Heart left ventricle (tissue), 13 donors: ENCODE data around the gene SYNPO2.

Experiments
- POLR2A ChIP-seq, 2 donors: fragments of 450-650 bp; IDR thresholded peaks; one replicate each; pipeline ENCODE4 v1.6.1; 2017; ENCODE audit warnings: antibody characterized with exemption in 2 of 2, mild to moderate bottlenecking in 2 of 2, moderate library complexity in 2 of 2
- TF ChIP-seq, protein P1 (sequence below), 12 donors: fragments of 200-600 bp; sonication (generic) in 4 of 12; IDR thresholded peaks; one replicate each; pipeline versions ENCODE4 v1.5.0 to v1.8.0; 2018 to 2022; ENCODE audit warnings: antibody characterized with exemption in 12 of 12, mild to moderate bottlenecking in 5 of 12
- donor health status: ischemic (EF 13 %, LVEDD 7.1; RV severe dilation, severe dysfunction).
- donor health status: DM: no; HTN: yes; CAD: no.
- donor health status: DM: no; HTN: no; CAD: no.
- donor health status: ischemic (EF 25% LVEDD 6.9; RV normal size, moderate dysfunction).
- donor health status: ischemic (EF 25% LVEDD 5.7; RV mildly dilated, moderate dysfunction).
- donor health status: ischemic (EF 35%, LVEDD 5.7; RV mildly dilated, moderate dysfunction).
- donor health status: nonischemic (EF 11% LVEDD 7.7; RV severe dilation, severe dysfunction).
- donor health status: DM: yes; HTN: yes; CAD: no.
- donor health status: PGD.
- donor health status: ischemic (EF 29% LVEDD 5.4; RV normal size, mild dysfunction).
- donor health status: nonischemic (EF 23%, LVEDD 6.1; RV moderate dilation, normal function).

DNA sequence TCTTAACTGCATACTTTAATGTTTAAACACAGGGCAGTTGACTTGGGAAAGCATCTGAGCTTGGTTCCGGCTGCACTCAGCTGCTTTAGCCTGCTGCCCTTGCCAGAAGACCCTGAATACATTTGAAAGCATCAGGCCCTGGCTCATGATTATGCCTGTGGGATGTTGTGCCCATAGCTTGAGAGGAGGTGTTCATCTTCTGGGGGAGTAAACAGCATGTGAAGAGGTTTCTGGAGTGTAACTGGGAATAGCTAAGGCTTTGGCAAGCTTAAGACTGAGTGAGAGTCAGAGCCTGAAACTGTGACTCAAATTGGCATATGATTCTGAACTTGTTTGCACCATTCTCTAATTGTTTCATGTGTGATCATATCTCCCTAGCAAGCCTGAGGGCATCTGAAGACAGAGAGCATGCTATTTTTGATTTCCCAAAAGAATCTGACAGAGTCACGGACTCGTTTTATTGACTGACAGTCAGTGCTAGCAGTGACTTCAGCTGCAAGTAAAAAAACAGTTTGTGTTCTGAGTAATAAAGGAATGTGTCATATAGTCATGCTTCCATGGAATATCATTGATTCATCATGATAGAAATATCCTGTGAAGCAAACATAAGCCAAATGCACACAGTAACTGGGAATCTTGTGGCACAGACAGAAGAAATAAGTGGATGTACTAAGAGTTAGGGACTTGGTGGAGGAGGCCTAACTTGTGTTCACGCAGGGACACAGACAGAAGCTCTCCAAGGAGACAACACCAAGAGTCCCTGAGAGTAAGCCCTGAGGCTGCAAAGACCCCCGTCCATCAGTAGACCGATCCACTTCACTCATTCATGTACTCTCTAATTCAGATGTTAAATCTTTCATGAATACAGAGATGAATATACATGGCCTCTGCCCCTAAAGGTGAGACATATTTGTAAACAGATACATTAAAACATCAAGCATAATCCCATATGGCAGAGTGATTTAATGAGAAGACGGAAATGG, 100.7 kb downstream of the SYNPO2 start:
- TF ChIP-seq, protein P1, sequence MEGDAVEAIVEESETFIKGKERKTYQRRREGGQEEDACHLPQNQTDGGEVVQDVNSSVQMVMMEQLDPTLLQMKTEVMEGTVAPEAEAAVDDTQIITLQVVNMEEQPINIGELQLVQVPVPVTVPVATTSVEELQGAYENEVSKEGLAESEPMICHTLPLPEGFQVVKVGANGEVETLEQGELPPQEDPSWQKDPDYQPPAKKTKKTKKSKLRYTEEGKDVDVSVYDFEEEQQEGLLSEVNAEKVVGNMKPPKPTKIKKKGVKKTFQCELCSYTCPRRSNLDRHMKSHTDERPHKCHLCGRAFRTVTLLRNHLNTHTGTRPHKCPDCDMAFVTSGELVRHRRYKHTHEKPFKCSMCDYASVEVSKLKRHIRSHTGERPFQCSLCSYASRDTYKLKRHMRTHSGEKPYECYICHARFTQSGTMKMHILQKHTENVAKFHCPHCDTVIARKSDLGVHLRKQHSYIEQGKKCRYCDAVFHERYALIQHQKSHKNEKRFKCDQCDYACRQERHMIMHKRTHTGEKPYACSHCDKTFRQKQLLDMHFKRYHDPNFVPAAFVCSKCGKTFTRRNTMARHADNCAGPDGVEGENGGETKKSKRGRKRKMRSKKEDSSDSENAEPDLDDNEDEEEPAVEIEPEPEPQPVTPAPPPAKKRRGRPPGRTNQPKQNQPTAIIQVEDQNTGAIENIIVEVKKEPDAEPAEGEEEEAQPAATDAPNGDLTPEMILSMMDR (IDR thresholded peaks at IDR 0.05), result no peak
- no peak for TF ChIP-seq POLR2A (IDR thresholded peaks at IDR 0.05)
